Measurements from ENCODE around the gene LIMK2.

LIMK2 gene

GRCh38 chr22:31327806-31328543 lies 115.9 kb downstream of the LIMK2 start:
- DNase-seq (ENCODE audit: extremely low read depth in 1 of 2, low read depth in 1 of 2), result no peak

GRCh38 chr22:31328544-31328960 lies 116.5 kb downstream of the LIMK2 start:
- no peak for DNase-seq (ENCODE audit: extremely low read depth in 1 of 2, low read depth in 1 of 2)

- no peak for DNase-seq (ENCODE audit: extremely low read depth in 1 of 2, low read depth in 1 of 2)
Observed at GRCh38 chr22:31329029-31329428, 116.9 kb downstream of the LIMK2 start.
